Measurements from ENCODE around the gene OR2L13.
"Not testable (repeated sequence)": the region's sequence is repeated elsewhere in the genome, so short reads cannot be mapped to it uniquely, and the experiment has no call there.

OR2L13 gene

GRCh38 chr1:248094884-248095283 lies at the start of gene OR2L13:
TSS of gene OR2L13 (plus strand) at chr1:248095184. CDS start at chr1:248099376, 4,192 bp downstream.
- DNase-seq (ENCODE audit: low spot score) = no peak

- no peak for DNase-seq (ENCODE audit: low spot score)
Measured at GRCh38 chr1:248045209-248045608, 49.8 kb upstream of the OR2L13 start.

GRCh38 chr1:248046536-248046935 lies 48.4 kb upstream of the OR2L13 start, which contains the start of gene OR2L3:
TSS of gene OR2L3 (plus strand) at chr1:248046836. CDS start at chr1:248060682, 13,846 bp downstream.
- DNase-seq (ENCODE audit: low spot score) = no peak

GRCh38 chr1:248047008-248047407 lies 48.0 kb upstream of the OR2L13 start:
- DNase-seq (ENCODE audit: low spot score) = no peak

- DNase-seq (ENCODE audit: low spot score) = no peak
Measured at GRCh38 chr1:248054671-248055070, 40.3 kb upstream of the OR2L13 start.

- DNase-seq (ENCODE audit: low spot score) = no peak
Measured at GRCh38 chr1:248055261-248055660, 39.7 kb upstream of the OR2L13 start.

- DNase-seq (ENCODE audit: low spot score) = no peak
Measured at GRCh38 chr1:248065071-248065470, 29.9 kb upstream of the OR2L13 start.

- DNase-seq (ENCODE audit: low spot score) = no peak
Measured at GRCh38 chr1:248065604-248066003, 29.4 kb upstream of the OR2L13 start.

GRCh38 chr1:248083864-248084263 lies 11.1 kb upstream of the OR2L13 start:
- not testable (repeated sequence) for DNase-seq (ENCODE audit: low spot score)

- DNase-seq (ENCODE audit: low spot score) = no peak
Measured at GRCh38 chr1:248098529-248098928, 3.5 kb downstream of the OR2L13 start.

- DNase-seq (ENCODE audit: low spot score) = no peak
Measured at GRCh38 chr1:248102847-248103246, 7.9 kb downstream of the OR2L13 start.

GRCh38 chr1:248111157-248111556 lies 16.2 kb downstream of the OR2L13 start:
- no peak for DNase-seq (ENCODE audit: low spot score)

GRCh38 chr1:248114890-248115289 lies 19.9 kb downstream of the OR2L13 start:
- no peak for DNase-seq (ENCODE audit: low spot score)

GRCh38 chr1:248127653-248128052 lies 32.7 kb downstream of the OR2L13 start:
- no peak for DNase-seq (ENCODE audit: low spot score)

GRCh38 chr1:248136811-248137210 lies 41.8 kb downstream of the OR2L13 start:
- no peak for DNase-seq (ENCODE audit: low spot score)

GRCh38 chr1:248140846-248141245 lies 45.9 kb downstream of the OR2L13 start:
- no peak for DNase-seq (ENCODE audit: low spot score)

- no peak for DNase-seq (ENCODE audit: low spot score)
Measured at GRCh38 chr1:248143311-248143710, 48.3 kb downstream of the OR2L13 start.

GRCh38 chr1:248144513-248145198 lies 49.7 kb downstream of the OR2L13 start, which contains the start of gene OR2M5:
TSS of gene OR2M5 (plus strand) at chr1:248145148. CDS start at chr1:248145148, 0 bp downstream.
- no peak for DNase-seq (ENCODE audit: low spot score)

Measured in hepatic stellate cell (primary cell).